Dermis blood vessel endothelial cell (primary cell): ENCODE data around the gene AJUBA. TPM values are rescaled to one million over a fixed set of nuclear protein-coding genes. Genes with fewer than 3 reads are reported as not detected.
"Not testable (repeated sequence)": the region's sequence is repeated elsewhere in the genome, so short reads cannot be mapped to it uniquely, and the experiment has no call there.

Experiments
- DNase-seq: peaks from one replicate; pipeline ENCODE4 v3.0.0; 2010
- total RNA-seq: library from RNA; depleted of rRNA; stranded (reverse); fragments of >200 nt; gene quantifications from 2 replicates; pipeline ENCODE4 v1.2.3, GENCODE V29; 2014

The AJUBA gene
- total RNA-seq, 1 donor from 2014 or later, result 80.8 TPM

DNA sequence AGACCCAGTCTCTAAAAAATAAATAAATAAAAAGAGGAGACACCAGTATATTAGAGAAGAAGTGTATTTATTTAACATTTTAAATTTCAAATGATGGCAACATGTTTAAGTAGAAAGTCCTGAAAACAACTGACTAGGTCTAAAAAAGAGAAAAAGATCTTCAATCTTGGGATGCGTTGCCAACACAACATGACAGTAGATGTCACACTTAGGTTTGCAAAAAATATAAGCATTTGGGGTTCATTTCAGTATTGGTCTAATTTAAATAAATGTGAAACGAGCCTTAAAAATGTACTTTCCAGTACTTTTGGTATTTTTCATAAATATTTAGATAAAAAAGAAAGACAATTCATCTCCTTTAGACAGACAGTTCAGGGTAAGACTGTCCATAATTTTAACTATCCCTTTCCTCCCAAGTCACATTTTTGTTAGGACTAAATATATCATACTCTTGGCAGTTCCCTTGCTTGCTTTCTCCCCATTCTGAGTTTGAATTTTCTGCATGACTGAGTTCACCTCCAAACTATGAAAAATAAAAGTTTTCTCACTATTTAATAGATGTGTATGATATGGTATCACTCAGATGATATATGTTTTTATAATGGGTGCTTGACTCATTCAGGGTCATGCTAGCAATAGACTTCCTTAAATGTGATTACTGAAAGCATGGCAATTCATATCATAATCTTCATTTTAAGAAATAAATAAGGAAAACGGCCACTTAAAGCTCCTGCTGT is 23.3 kb upstream of the AJUBA start:
- no peak for DNase-seq

DNA sequence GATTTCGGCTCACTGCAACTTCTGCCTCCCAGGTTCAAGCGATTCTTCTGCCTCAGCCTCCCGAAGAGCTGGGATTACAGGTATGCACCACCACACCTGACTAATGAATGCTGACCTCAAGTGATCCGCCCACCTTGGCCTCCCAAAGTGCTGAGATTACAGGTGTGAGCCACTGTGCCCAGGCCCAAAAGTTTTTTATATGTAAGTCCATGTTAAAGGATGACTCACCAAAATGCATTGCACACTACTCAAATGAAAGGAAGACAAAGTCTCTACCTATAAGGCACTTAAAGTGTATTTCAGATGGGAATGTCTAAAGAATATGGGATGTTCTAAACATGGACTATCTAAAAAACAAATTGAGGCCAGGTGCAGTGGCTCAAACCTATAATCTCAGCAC is 21.9 kb upstream of the AJUBA start:
- DNase-seq, result not testable (repeated sequence)

DNA sequence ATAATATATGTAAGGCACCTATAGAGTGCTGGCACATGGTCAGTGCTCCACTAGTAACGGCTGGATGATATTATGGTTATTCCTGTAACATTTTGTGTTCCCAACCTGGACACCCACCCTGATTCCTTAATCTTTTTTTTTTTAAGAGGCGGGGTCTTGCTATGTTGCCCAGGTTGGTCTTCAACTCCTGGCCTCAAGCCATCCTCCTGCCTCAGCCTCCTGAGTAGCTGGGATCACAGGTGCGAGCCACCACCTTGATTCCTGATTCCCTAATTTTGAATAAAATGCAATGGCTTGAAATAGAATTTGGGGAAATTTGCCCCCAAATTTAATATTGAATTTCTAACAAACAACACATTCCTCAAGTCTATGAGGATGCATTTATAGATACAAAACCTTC is 20.2 kb upstream of the AJUBA start:
- no peak for DNase-seq

DNA sequence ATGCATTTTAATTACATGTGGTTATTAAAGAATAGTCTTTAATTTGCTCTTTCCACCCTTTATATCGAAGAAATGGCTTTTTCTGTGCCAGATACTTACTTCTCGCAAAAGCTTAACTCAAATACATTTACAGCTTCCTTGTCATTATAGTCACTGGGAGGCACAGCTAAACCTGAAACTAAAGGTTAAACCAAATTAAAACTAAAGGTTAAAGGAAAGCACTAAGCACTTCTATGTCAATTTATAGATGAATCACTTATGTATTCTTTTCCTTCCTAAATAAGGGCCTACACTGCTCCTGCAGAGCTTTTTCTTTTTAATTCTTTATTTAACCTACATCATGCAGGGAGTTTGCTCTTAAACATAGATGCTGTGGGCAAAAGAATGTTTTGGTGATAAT is 18.5 kb upstream of the AJUBA start:
- DNase-seq, result no peak

DNA sequence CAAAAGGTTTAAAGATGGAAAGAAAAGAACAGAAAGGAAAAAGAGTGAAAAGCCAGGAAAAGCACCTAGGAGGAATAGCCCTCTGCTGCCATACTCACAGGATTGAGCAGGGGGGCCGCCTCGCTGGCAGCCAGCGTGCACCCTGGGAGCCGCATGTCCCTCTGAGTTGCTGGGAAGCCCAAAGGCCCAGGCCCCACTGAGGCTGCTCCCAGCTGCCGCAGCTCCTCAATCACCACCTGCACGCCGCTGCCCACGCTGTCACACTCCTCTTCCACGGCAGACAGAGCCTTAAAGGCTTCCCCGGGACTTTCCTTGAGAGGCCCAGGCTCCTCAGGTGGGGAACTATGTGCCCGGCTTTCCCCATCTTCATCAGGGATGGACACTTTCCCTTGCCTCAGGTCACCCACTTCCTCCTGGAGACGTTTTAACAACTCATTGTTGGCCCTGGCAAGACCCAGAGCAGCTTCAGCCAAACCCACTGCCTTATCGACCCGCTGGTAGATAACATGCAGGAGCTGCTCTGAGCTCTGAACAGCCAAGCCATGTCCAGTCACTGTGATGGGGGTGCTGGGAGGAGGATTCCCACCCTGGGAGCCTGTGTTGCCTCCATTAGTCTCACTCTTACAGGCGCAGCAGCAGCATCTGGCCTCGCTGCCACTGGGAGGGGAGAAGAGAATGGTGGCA is 16.1 kb upstream of the AJUBA start:
- DNase-seq, result no peak

DNA sequence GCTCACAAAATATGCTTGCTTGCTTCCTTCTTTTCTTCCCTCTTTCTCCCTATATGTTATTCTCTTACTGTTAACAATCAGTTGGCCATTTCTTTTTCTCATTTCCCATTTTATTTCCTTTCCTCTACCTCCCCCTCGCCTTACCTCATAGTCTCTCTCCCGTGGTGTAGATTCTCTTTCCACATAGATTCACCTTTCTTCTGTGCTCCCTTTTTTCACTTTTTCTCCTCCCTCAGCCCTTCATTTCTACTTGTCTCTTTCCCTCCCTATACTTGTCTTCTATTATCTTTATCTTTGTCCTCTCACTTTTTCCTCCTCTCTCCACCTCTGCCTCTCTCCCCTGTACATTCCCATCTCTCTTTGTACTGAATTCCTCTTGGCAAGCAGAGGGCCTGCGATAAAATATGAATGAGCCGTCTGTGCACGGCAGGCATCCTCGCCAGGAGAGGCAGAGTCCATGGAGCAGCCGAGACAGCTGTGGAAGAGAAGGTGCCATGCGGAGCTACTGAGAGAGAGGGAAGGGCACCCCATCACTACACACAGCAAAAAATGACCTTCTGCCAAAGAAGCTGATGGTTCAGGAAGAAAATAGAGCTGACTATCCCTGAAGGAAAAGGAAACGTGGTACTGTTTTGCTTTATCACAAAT is 15.4 kb upstream of the AJUBA start:
- DNase-seq, result no peak

DNA sequence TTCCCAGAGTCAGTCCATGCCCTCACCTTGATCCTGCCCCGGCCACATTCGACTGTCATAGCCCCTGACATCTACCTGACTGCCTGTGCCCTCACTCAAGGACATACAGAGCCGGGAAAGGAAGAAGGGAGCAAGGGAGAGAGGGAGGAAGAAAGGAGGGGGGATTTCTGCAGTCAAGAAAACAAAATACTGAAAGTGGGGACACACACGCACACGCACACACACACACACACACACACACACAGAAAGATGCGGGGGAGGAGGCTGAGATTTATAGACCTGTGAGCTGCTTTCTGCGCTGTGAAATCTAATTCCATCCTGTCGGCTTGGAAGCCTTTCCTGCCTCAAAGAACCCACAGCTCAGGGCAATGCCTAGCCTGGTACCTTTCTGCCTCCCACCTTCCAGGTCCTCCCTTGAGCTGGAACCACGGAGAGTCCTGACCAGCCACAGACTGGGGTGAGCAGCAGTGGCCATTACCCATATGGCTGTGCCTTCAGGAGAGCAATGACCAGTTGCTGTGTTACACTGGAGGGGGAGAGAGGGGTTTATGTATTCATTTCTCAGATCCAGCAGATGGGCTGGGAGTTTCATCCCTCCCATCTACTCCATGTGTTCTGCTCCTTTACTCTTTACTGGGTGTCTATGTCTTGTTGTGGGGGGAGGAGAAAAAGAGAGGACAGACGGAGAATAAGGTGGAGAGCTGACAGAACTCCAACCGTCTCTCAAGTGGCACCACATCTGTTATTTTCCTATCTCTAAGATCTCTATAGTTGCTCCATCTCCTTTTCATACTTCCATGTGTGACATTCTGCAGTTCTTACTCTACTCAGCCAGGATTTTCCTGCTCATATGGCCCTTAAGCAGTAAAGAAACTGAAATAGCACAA is 14.7 kb upstream of the AJUBA start:
- no peak for DNase-seq

DNA sequence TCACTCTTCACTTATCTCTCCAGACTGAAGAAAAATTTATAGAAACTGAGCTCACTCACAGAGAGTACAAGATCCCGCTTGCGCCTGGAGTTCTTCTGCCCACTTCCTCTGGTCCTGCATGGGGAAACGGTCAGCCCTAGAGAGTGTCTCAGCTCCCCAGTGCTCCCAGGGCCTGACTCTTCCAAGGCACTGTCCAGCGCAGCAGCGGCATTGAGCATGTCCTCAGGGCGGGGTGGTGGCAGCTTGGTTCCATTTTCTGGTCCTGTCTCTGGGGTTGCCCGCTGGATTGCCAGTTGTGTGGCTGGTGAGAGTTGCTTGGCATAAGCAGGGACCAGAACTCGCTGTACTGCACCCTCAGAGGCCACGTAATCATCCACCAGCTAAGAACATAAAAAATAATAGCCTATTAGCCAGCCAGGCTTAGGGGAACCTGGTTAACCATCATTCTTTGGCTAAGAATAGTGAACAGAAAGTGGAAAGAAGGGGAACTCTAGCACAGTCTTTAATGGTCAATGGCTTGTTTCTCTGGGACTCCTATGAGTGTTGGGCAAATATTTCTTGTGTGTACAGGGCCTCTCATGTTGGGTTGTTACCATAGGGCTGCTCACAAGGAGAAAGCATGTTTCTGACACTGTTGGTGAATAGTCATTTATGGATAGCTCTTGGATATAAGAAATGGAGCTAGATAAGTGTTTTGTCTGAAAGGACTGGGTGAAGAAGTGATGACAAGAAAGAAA is 13.7 kb upstream of the AJUBA start:
- DNase-seq, result no peak

DNA sequence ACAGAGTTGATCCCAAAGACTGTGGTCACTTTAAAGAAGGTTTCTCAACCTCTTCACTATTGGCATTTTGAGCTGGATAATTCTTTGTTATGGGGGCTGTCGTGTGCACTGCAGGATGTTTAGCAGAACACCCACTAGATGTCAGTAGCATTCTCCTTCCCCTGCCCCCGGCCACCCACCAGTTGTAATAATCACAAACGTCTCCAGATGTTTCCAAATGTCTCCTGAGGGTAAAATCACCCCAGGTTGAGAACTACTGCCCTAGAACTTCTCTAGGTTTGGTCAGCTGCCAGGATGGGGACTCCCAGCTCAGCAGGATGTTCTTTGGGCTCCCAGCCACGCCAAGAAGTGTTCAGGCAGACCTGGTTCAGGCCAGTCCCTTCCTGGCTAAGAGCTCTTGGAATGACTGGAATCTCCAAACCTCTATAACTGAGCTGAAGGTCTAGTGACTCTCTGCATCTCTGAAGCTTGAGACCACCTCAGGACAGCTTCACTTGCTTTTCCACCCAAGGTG is 12.5 kb upstream of the AJUBA start:
- peak; percentile 69 for DNase-seq

DNA sequence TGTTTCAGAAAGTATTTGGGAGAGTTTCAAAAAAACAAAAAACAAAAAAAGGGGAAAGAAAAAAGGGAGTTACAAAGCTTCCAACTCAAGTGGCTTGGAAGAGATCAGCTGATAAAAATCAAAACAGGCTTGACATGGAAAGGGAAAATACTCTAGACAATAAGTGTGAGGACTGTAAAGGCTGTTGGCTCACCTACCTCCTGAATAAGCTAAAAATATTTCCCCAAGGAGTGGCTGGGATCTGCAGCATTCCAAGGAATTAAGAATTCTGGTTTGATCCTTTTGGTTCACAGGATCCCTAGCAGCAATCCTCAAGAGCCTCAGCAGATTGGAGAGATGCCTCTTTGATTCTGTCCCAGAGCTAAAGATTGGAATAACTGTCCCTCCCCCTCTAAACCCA is 11.2 kb upstream of the AJUBA start:
- no peak for DNase-seq

DNA sequence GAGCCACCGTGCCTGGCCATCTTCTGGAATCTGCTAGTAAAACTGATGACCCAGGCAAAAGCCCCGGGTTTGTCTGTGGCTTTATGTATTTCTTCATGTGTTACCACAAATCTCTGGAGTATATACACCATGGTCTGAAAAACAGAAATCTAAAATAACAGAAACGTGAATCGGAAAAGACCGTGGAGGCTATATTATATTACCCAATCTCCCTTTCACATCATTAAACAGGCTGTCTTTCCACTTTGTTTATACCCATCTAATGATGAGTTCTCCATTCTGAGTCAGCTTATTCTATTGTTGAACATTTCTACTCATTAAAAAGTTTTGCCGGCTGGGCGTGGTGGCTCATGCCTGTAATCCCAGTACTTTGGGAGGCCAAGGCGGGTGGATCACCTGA is 9.5 kb upstream of the AJUBA start:
- DNase-seq, result no peak

DNA sequence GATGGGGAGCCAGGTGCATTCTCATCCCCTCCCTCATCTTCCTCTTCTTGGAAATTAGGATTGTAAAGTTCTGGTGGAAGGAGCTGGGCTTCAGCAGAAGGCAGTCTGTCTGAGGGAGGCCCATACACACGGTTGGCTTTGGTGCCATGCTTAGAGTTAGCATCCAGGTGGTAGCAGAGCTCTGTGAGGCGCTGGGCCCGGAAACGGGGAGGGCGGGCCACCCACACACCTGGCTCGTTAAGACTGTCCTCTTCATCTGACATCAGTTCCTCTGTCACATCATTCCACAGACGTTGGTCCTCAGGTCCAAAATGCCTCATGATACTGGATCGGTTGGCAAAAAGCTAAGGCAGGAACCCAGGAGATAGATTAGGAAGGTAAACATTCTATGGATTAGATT is 4.9 kb upstream of the AJUBA start:
- no peak for DNase-seq

DNA sequence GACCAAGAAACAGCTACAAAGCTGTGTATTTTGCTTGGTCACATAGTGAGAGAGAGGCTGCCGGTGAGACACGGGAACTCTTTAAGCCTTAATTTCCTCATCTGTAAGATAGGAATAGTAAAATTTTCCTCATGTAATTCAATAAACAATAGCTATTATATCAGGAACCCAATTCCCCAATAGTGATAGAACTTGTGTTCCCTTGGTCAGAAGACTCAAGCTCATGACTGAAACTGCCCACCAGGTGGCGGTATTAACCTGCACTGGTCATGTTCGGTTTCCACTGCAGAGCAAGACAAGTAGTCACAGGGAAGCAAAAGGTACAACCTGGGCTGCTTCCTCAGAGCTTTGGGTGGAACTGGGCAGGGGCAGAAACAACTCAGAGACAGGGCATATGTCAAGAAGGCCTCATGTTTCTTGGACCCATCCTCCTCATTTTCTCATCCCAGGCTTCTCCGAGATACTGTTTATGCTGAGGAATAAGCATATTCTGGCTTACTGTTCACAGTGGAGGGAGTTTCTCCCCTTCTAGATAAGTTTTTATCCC is 4.2 kb upstream of the AJUBA start:
- peak; percentile 96 for DNase-seq

DNA sequence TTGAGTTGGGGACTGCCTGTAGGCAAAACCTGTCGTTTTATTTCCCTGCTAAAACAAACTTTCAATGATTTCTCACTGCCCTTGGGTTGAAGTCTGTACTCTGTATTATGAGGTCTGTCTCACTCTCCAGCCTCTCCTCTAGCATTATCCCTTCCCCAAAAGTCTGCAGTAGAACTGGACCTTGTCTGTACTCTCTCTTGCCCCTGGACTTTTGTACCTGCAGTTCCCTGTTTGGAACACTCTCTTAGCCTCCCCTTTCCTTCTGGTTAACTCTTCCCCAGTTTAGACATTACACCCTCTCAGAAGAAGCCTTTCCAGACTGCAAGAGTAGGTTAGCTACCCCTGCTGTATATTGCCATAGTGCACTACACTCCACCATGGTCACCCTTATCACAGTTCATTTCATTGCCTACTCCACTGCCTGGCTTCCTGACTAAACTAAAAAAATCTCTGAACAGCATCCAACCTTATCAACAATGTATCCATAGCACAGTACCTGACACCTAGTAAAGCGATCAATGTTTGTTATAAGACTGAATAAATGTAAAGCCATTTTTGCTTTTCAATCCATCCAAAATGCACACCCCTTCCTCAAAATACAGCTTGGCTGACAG is 3.6 kb upstream of the AJUBA start:
- DNase-seq, result no peak

DNA sequence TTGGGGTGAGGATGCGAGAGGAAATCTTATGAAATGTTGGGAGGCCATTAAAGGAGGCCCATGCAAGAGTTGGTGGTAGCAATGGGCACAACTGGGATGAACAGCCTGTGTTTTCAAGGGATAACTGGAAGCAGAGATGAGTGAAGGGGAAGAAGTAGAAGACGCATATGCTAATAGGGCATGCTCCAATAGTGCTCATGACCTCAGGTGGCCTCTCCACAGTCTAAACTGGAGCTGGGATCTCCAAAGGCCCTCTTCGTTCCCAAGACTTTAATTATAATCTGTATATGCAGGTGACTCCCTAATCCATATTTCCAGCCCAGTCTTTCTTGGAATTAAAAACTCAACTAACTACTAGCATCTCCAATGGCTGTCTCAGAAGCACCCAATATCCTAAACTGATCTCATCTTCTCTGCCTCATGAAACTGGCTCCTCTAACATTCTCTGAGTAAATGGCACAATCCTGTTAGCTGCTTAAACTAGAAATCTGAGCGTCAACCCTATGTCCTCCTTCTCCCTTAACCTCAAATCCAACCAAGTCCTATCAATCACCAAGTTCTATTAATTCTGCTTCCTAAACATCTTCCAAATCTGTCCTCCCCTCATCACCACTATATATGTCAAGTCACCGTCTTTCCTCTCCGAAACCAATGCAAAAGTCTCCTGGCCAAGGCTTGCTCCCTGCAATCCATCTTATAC is 2.8 kb upstream of the AJUBA start:
- no peak for DNase-seq

DNA sequence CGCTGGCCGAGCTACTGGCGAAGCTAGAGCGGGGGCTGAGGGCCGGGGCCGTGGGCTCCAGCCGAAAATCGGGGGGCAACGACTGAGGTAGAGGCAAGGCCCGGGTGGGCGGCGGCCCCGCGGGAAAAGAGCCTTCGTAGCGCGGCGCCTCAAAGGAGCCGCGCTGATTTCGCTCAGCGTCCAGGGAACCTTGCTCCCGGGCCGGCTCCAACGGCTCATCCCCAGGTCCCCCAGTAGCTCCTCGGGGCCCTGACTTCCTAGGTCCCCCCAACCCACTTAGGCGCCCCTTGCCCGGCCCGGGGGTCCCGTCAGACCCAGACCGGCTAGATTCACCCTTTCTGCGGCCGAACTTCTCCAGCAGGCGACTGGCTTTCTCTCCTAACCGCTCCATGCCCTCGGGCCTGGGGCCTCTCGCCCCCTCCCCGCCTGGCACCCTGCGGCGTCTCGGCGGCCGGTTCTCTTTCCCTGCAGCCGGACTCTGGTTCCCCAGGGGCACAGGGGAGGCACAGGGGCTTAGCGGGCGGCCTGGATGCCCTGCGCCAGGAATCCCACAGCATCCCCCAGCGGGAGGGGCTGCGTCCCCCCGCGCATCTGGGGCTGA is 375 bp downstream of the AJUBA start:
- DNase-seq, result no peak

DNA sequence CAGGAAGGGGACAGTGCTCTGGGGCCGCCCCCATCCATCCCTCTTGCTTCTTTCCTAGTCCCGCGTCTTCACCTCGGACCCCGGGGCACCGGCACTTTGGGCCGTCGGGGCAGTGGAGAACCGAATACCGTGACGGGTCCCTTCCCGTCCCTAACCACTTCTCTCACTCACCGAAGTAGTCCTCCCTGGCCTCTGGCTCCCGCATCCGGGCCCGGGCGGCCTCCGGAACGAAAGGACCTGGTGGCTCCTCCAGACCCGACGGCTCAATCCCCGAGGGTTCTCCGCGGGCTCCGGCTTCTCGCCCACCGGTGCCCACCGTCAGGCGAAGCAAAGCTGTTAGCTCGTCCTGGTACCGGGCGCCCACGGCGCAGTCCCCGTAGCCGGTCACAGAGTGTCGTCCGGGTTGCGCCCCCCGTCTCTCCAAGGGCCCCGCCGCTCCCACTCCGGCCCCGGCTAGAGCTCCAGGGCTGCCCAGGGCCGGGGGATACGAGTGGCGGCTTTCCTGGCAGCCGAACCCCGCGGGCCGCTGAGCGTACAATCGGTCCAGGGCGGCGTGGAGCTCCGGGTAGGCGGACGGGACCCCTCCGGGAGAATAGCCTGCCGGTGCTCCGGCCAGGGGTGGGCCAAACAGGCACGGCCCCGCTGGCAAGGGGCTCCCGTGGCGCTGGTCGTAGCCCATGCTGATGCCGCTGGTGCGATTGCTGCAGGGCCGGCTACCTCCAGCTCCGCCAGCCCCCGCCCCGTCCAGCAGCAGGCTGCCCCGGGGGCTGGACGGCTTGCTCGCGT is 1.1 kb downstream of the AJUBA start:
- DNase-seq, result peak; percentile 48

DNA sequence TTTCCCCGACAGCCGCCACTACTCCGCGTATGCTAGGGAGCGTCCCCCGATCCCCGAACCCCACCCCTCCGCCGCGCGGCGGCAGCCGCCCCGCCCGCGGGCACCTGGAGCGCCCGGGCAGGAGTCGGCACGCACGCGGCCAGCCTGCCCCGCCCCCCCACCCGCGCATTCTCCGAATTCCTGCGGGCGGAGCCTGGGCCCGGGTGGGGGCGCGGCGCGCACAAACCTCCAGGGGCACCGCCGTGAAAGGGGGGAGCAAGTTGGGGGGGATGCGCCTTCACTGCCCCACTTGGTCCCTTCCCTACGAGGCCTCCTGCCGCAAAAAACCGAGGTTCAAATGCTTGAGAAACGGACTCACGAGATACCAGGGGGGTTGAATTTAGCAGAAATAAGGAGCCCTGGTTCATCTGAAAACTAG is 1.7 kb downstream of the AJUBA start:
- peak; percentile 69 for DNase-seq

DNA sequence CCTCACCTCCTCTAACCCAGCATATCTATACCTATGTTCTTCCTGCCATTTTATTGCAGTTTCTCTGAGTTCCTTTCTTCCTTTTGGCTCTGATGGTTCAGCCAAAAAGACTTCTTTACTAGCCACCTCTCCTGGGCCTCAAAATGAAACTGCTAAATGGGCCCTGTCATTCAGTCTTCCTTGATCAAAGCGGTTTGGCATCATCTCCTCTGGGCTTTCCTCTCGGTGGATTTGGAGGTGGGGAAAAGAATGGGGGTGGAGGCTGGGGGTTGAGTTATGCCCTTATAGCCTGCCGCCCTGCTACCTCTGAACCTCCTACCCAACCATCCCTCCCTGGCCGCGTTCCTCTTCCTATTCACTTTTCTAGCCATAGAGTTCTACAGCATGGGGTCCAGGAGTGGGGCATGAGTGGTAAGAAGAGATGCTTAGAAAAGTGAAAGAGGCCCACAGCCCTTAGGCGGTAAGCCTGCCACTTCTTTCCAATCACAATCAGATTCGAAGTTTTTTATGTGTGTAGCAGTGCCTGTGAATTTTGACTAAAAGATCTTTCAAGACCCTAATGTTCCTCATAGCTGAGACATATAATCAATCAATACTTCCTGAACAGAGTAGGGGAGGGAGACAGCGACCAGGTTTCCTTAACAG is 2.5 kb downstream of the AJUBA start:
- DNase-seq, result peak; percentile 28
